ENCODE data around the gene SUMF1.

Gene SUMF1

DNA sequence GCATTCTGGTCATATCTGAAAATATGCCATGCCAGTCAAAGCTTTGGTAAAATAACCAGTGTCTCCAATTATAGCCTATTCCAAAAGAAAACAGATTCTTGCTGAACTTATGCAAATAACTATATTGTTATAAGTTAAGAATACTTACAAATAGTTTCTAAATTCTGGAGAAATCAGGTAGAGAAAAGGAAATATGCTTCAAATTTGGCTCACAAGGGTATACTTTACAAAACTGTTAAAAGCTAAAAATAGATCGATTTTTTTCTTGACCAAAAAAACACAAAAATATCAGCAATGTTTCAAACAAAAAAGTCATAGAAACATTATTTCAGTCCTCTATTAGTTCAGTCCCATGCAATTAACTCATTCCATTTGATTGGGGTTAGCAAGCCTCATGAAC is 140.2 kb downstream of the SUMF1 start:
- TF ChIP-seq ZNF274 (IDR thresholded peaks at IDR 0.05; ENCODE audit: low read depth, low read length): no peak
- no peak overlapping the region for H3K4me3 ChIP-seq (ENCODE audit: low read length)

GRCh38 chr3:4323246-4324027 is 143.6 kb downstream of the SUMF1 start:
- TF ChIP-seq ZNF274 (IDR thresholded peaks at IDR 0.05; ENCODE audit: low read depth, low read length): no peak
- H3K4me3 ChIP-seq (ENCODE audit: low read length): no peak overlapping the region

DNA sequence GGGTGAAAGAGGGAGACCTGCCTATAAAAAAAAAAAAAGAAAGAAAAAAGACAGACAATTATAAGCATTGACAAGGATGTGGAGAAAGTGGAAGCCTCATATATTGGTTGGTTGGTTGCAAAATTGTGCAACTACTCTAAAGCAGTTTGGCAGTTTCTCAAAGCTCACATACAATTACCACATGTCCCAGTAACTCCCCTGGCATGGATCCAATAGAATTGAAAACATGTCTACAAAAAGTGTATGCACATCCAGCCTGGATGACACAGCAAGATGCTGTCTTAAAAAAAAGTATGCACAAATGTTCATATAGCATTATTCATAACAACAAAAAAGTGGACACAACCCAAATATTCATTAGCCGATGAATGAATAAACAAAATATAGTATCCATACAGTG is 144.4 kb downstream of the SUMF1 start:
- TF ChIP-seq ZNF274 (IDR thresholded peaks at IDR 0.05; ENCODE audit: low read depth, low read length): no peak
- no peak overlapping the region for H3K4me3 ChIP-seq (ENCODE audit: low read length)

DNA sequence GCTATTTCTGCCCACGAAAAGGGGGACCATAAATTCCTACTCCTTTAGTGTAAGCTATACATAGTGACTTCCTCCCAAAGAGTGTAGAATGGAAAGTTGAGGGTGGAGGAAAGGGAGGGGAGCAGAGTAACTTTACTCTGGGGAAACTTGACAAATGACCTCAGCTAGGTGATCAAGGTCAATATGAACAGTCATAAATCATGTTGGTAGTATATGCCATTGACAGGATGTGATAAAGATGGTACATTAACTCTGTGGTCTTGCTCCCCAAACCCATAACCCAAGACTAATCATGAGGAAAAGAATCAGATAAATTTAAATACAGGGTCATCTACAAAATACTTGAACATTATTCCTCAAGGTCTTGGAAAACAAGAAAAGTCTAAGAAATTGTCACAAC is 145.3 kb downstream of the SUMF1 start:
- TF ChIP-seq ZNF274 (IDR thresholded peaks at IDR 0.05; ENCODE audit: low read depth, low read length): no peak
- no peak overlapping the region for H3K4me3 ChIP-seq (ENCODE audit: low read length)

DNA sequence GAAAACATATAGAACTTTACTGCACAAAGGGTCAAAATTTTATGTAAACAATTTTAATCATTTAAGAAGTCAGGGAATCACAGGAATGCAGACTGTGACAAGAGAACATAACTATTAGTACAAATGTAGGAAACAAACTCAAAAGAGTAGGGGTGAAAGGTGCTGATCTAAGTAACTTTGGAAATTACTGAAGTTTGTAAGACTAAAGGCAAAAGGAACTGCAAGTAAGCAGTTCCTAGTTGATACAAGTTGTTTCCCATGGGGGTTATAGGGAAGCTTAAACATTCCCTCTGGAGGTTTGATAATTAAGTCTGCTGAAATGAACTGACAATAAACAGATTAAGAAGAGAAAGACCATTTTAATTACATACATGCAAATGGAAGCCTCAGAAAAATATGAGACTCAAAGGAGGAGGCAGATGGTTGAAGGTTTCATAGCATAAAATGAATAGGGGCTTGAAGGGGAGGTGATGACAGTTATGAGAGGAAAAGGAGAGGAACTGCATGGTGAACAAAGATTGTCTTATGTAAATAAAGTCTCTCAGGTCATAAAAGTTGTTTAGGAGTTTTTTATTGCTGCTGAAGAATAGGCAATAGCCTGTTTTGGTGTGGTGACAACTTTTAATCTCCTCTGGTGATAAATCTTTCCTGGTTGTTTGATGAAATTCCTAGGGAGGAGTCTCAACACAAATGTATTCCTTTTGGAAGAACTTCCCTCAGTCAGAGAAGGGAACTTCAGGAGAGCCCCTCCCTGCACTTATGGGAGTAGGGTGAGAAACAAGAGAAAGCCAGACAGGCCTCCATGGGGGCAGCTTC is 146.8 kb downstream of the SUMF1 start:
- TF ChIP-seq ZNF274 (IDR thresholded peaks at IDR 0.05; ENCODE audit: low read depth, low read length): no peak
- H3K4me3 ChIP-seq (ENCODE audit: low read length): no peak overlapping the region

GRCh38 chr3:4314688-4315087 is 152.4 kb downstream of the SUMF1 start:
- no peak for TF ChIP-seq ZNF274 (IDR thresholded peaks at IDR 0.05; ENCODE audit: low read depth, low read length)
- no peak overlapping the region for H3K4me3 ChIP-seq (ENCODE audit: low read length)

- TF ChIP-seq ZNF274 (IDR thresholded peaks at IDR 0.05; ENCODE audit: low read depth, low read length): no peak
- no peak overlapping the region for H3K4me3 ChIP-seq (ENCODE audit: low read length)
Measured at GRCh38 chr3:4313606-4314293, 153.3 kb downstream of the SUMF1 start.

- TF ChIP-seq ZNF274 (IDR thresholded peaks at IDR 0.05; ENCODE audit: low read depth, low read length): no peak
Measured at GRCh38 chr3:4311496-4311895, 155.6 kb downstream of the SUMF1 start.

More at GRCh38 chr3:4311496-4311895, 155.6 kb downstream of the SUMF1 start:
- no peak overlapping the region for H3K4me3 ChIP-seq (ENCODE audit: low read length)

All from GM08714 (cell line).